Activated naive CD4-positive, alpha-beta T cell treated with Interleukin-2 at 50 U/mL for 16 hours (primary cell): ENCODE measurements around the gene COL11A2.
"Not testable (repeated sequence)": the region's sequence is repeated elsewhere in the genome, so short reads cannot be mapped to it uniquely, and the experiment has no call there.

Source experiments
- DNase-seq: peaks from one replicate; pipeline ENCODE4 v3.0.0-alpha.2; 2020

Gene COL11A2

GRCh38 chr6:33192105-33192646 lies at the start of gene COL11A2:
TSS of gene COL11A2 (minus strand) at chr6:33192467. CDS start at chr6:33192240, 227 bp downstream.
- DNase-seq, result no peak

- no peak for DNase-seq
Observed at GRCh38 chr6:33241968-33242367, 49.7 kb upstream of the COL11A2 start.

GRCh38 chr6:33237741-33238140 lies 45.5 kb upstream of the COL11A2 start:
- no peak for DNase-seq

- no peak for DNase-seq
Observed at GRCh38 chr6:33236852-33237251, 44.6 kb upstream of the COL11A2 start.

- no peak for DNase-seq
Observed at GRCh38 chr6:33236328-33236727, 44.1 kb upstream of the COL11A2 start.

GRCh38 chr6:33235221-33235634 lies 43.0 kb upstream of the COL11A2 start:
- no peak for DNase-seq

- DNase-seq, result not testable (repeated sequence)
Observed at GRCh38 chr6:33226503-33227120, 34.3 kb upstream of the COL11A2 start.

GRCh38 chr6:33217681-33218080 lies 25.4 kb upstream of the COL11A2 start:
- DNase-seq, result no peak

- DNase-seq, result no peak
Observed at GRCh38 chr6:33217246-33217645, 25.0 kb upstream of the COL11A2 start.

- DNase-seq, result no peak
Observed at GRCh38 chr6:33216117-33216649, 23.9 kb upstream of the COL11A2 start.

- no peak for DNase-seq
Observed at GRCh38 chr6:33215271-33216116, 23.2 kb upstream of the COL11A2 start.

- no peak for DNase-seq
Observed at GRCh38 chr6:33213989-33214335, 21.7 kb upstream of the COL11A2 start.

GRCh38 chr6:33213166-33213988 lies 21.1 kb upstream of the COL11A2 start:
- DNase-seq, result no peak

GRCh38 chr6:33212857-33213165 lies 20.5 kb upstream of the COL11A2 start:
- no peak for DNase-seq

- DNase-seq, result no peak
Observed at GRCh38 chr6:33211666-33212422, 19.6 kb upstream of the COL11A2 start.

GRCh38 chr6:33211136-33211535 lies 18.9 kb upstream of the COL11A2 start:
- no peak for DNase-seq

- no peak for DNase-seq
Observed at GRCh38 chr6:33209856-33210255, 17.6 kb upstream of the COL11A2 start.

GRCh38 chr6:33208091-33208967 lies 16.1 kb upstream of the COL11A2 start, which contains the start of gene RING1:
TSS of gene RING1 (plus strand) at chr6:33208500. CDS start at chr6:33208823, 323 bp downstream.
- DNase-seq, result peak; percentile 86

- no peak for DNase-seq
Observed at GRCh38 chr6:33207552-33208090, 15.4 kb upstream of the COL11A2 start.

- no peak for DNase-seq
Observed at GRCh38 chr6:33206864-33207551, 14.7 kb upstream of the COL11A2 start.
